Measurements from ENCODE around the gene ZNF749. TPM values are rescaled to one million over a fixed set of nuclear protein-coding genes. Genes with fewer than 3 reads are reported as not detected.
A peak's percentile ranks its signal among the peaks of the same experiment; 100 is the strongest.

Gene ZNF749
- total RNA-seq: 1 to 10 TPM; 7.8 to 9.5 TPM

DNA sequence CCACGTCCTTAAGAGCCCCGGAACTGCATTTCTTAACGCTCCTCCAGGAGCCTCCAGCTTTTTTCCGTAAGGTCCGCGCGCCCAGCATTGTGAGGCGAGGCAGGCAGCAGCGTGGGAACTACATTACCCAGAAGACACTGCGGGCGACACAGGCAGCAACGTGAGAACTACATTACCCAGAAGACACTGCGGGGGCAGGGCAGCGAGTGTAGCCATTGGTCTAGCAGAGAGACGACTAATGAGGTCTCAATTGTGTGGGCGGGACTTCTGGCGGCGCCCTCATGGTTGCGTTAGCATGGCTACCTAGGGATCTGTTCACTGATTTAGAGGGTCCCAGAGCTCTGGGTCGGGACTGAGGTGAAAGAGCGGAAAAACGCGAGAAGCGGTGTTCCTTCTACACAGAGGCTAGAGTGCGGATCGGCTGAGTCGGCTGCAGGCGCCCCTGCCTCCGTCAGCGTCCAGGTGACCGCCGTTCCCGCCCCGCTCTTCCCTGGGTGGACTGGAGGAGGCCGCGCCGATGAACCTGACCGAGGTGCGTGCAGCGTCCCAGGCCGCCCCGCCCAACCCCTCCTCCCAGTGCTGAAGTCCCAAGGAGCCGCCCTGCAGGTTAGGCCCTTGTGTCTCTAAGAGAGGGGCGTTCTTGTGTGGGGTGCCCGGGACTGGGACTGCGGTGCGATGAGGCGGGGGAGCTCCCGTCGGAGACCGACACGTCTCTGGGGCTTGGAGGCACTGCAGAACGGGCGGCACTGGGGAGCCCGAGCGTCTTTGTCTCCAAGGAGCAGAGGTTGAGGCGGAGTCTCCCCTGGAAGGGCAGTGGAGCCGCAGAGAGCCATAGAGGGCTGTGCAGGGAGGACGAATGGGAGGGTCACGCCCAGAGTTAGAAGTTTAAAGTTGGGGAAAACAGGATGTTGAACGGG lies at the start of gene ZNF749:
TSS of gene ZNF749 (plus strand) at position 264 of the 917 bp plus-strand sequence. CDS start at position 518, 254 bp downstream.
- ChIA-PET CTCF (no interaction called here), POLR2A (interaction anchor here (0.5 to 1.7 kb wide), 7 partner anchors 42 to 748 kb away, joined by 3 to 5 read pairs (median 3); partner anchors contain the start of genes TRAPPC2B, ZNF211, ZNF274 and ZNF547)
- peak; percentile 97 for DNase-seq
- Mint-ChIP-seq H3K27ac (peak within 1 kb of the TSS; percentile 60), H3K4me3 (peak within 1 kb of the TSS; percentile 90), H3K9me3 (peaks cover 32% of the 10 kb centered on the region), H3K4me1 (peaks cover 24% of the 10 kb centered on the region), H3K36me3 (ENCODE audit: low read depth) (peaks cover 45% of the 10 kb centered on the region), H3K27me3 (no peaks in the 10 kb centered on the region)

DNA sequence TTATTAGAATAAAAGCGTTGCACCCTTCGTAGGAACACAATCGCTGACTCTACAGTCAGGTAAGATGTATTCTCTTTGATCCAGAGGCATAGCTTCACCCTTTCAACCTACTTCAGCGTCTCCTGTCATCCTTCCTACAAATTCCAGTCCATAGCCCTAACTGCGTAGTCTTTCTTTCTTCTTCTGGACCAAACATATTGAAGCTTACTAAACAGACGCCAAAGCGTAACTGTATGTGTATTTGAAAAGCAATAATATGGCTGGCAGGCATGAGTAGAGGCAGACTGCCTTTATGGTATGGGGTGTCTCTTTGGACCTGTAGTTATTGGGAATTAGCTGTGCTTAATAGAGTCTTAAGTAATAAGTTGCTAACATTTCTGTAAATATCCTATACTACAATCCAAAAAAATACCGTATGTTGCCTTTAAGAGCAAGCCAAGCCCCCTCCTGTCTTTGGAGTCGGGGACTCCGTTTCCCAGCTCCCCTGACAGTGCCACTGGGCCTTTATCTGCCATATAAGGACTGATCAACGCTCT lies 45.9 kb upstream of the ZNF749 start:
- Mint-ChIP-seq H3K4me3 (peak overlapping the region; percentile 98), H3K27ac (peak overlapping the region; percentile 87), H3K36me3 (ENCODE audit: low read depth) (peaks cover 51% of the 10 kb centered on the region), H3K9me3 (peaks cover 38% of the 10 kb centered on the region), H3K4me1 (peaks cover 39% of the 10 kb centered on the region), H3K27me3 (no peaks in the 10 kb centered on the region)
- ChIA-PET POLR2A (interaction anchor here (0.8 to 2.0 kb wide), 12 partner anchors 9 to 794 kb away, joined by 3 to 12 read pairs (median 4); partner anchors contain the start of genes TRAPPC2B, ZNF134, ZNF264 and ZNF417), CTCF (interaction anchor here (1.5 to 1.7 kb wide), 2 partner anchors 22 to 38 kb away, joined by 3 to 5 read pairs; partner anchors contain the start of gene ZNF304)
- no peak for DNase-seq

DNA sequence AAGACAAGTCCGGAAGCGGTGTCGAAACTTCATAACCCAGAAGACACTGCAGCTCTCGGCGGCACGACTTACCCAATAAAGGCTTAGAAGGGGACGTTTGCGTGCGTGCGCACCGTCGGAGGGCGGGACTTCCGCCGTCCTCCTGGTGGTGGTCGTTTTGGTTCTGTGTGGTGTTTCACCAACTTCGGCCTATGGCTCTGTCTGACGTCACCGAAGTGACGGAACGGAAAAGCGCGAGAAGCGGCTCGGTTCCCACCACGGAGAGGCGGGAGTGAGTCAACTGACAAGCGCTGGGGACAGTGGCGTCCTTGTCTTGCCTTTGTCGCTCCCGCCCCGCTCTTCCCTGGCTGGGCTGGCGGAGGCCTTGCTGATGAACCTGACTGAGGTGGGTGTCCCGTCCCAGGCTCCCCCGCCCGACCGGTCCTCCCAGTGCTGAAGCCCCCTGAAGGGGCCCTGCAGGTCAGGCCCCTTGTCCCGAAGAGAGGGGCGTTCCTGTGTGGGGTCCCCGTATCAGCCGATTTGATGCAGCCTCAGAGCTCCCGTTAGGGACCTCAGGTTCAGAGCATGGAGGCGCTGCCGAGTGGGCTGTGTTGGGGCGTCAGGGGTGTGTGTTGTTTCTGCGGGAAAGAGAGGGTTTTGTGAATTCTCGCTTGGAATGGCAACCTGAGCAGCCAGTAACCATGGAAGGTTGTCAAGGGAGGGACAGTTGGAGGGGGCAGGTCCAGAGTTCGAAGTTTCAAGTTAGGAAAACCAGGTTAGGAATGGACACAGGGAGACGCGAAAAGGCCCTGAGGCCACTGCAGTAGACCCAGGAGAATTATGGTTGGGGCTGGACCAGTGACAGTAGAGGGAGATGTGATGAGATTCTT lies 45.2 kb upstream of the ZNF749 start, which contains the start of gene ZNF548:
TSS of gene ZNF548 (plus strand) at position 125 of the 869 bp plus-strand sequence. CDS start at position 371, 246 bp downstream.
- Mint-ChIP-seq H3K9me3 (peaks cover 38% of the 10 kb centered on the region), H3K36me3 (ENCODE audit: low read depth) (peaks cover 58% of the 10 kb centered on the region), H3K27ac (peak within 1 kb of the TSS; percentile 87), H3K27me3 (no peaks in the 10 kb centered on the region), H3K4me3 (peak within 1 kb of the TSS; percentile 98), H3K4me1 (peaks cover 43% of the 10 kb centered on the region)
- POLR2A ChIA-PET: interaction anchor here (0.8 to 2.0 kb wide), 11 partner anchors 9 to 794 kb away, joined by 3 to 12 read pairs (median 4); partner anchors contain the start of genes TRAPPC2B, ZNF264, ZNF417 and ZNF419
- peak; percentile 95 for DNase-seq
- CTCF ChIA-PET: interaction anchor here (1.5 to 1.7 kb wide), 2 partner anchors 22 to 39 kb away, joined by 3 to 5 read pairs; partner anchors contain the start of gene ZNF304

DNA sequence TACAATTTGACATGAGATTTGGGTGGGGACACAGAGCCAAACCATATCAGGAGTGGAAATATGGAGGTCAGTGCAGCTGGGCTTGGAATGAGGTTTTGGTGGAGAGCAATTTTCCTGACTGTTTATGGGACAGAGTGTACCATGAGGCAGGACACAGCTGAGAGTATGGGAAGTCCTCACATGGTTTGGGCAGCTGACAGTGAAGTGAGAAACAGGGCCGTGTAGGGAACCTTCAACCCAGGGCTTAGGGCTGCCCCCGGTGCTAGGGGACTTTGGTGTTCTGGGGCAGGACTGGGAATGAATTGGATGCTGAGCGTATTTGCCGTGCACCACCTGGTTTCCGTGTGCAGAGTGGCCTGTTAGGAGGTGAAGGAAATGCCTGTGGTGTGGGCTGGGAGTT lies 39.4 kb upstream of the ZNF749 start:
- no peak for DNase-seq
- Mint-ChIP-seq H3K27ac (no peak overlapping the region), H3K4me3 (no peak overlapping the region), H3K36me3 (ENCODE audit: low read depth) (peaks cover 90% of the 10 kb centered on the region), H3K9me3 (peaks cover 61% of the 10 kb centered on the region), H3K4me1 (peaks cover 24% of the 10 kb centered on the region), H3K27me3 (no peaks in the 10 kb centered on the region)
- ChIA-PET POLR2A (no interaction called here), CTCF (no interaction called here)

DNA sequence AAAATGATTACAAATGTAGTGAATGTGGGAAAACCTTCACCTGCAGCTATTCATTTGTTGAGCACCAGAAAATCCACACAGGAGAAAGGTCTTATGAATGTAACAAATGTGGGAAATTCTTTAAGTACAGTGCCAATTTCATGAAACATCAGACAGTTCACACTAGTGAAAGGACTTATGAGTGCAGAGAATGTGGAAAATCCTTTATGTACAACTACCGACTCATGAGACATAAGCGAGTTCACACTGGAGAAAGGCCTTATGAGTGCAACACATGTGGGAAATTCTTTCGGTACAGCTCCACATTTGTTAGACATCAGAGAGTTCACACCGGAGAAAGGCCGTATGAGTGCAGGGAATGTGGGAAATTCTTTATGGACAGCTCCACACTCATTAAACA lies 36.3 kb upstream of the ZNF749 start:
- DNase-seq: no peak
- H3K9me3 Mint-ChIP-seq: peaks cover 71% of the 10 kb centered on the region
- H3K27me3 Mint-ChIP-seq: no peaks in the 10 kb centered on the region
- H3K36me3 Mint-ChIP-seq (ENCODE audit: low read depth): peaks cover 82% of the 10 kb centered on the region
- no peak overlapping the region for H3K27ac Mint-ChIP-seq
- H3K4me1 Mint-ChIP-seq: peaks cover 9% of the 10 kb centered on the region
- no peak overlapping the region for H3K4me3 Mint-ChIP-seq
- ChIA-PET POLR2A (interaction anchor here (0.7 kb wide), 1 partner anchor 9 kb away, joined by 3 read pairs; the partner anchor contains the start of gene ZNF548), CTCF (no interaction called here)

DNA sequence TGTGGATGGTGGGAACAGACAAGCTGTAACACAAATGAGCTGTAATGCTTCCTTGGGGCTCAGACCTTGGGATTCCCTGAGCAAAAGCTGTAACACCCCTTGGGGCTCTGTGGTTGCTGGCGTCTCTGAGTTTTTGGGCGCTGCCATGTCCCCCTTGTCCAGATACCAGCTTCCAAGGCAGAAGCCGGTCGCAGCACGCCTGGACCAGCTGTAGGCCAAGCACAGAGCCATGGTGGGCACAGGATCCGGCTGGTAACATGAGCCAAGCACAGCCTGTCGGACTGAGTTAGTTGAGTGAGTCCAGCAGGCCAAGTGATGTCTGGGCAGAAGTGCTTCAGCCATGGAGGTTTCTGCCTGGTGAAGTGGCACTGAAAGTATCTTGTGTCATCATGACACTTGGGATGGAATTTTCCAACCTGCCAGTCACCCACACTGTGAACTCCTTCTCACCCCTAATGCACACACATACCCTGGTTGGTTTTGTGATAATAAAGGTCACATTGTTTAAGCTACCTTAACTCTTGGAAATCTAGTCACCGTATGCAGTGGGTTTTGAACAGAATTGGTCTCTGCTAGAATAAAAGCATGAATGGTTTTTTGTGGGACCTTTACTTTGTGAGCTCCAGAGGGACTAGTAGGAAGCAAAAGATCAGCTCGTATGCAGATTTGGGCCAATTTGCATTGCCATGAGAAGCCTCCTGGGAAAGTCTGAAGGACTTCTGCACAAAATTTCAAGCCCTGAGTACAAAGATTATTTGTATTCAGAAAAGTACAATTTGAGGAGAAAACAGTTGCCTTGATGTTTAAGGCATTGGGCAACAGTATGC lies 31.2 kb upstream of the ZNF749 start:
- H3K9me3 Mint-ChIP-seq: peaks cover 34% of the 10 kb centered on the region
- POLR2A ChIA-PET: no interaction called here
- H3K36me3 Mint-ChIP-seq (ENCODE audit: low read depth): peaks cover 32% of the 10 kb centered on the region
- H3K27me3 Mint-ChIP-seq: no peaks in the 10 kb centered on the region
- H3K4me3 Mint-ChIP-seq: no peak overlapping the region
- DNase-seq: no peak
- no peak overlapping the region for H3K27ac Mint-ChIP-seq
- H3K4me1 Mint-ChIP-seq: peaks cover 4% of the 10 kb centered on the region
- CTCF ChIA-PET: interaction anchor here (0.7 kb wide), 1 partner anchor 36 kb away, joined by 3 read pairs; no protein-coding TSS in a partner anchor

DNA sequence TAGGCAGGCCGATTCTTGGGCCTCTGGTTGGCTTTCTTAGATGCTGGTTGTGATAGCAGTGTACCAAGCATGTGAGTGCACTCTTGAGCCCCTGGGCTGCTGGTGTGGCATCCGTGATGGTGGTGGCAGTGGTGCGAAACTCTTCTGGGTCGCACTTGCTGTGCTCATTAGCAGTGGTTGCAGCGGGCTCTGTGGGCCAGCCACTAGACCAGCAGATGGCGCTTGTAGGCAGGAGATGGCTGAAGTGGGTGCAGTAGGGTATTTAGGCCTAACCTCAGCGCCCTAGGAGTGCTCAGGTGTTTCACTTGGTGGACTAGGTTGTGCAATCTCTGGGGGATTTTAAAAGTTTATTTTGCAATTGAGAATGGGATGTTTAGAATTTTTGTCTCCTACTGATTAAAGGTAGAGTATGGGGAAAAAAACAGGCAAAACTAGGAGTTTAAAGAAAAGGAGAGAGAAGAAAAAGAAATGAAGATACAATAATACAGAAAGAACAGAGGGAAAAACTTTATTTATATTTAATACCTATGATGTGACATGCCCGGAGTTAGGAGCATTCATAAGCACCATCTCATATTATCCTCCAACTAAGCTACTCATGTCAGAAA lies 28.5 kb upstream of the ZNF749 start:
- no peak overlapping the region for H3K27ac Mint-ChIP-seq
- H3K27me3 Mint-ChIP-seq: no peaks in the 10 kb centered on the region
- H3K9me3 Mint-ChIP-seq: peaks cover 15% of the 10 kb centered on the region
- ChIA-PET POLR2A (no interaction called here), CTCF (no interaction called here)
- H3K4me1 Mint-ChIP-seq: peaks cover 18% of the 10 kb centered on the region
- no peak overlapping the region for H3K4me3 Mint-ChIP-seq
- peak; percentile 73 for DNase-seq
- peaks cover 15% of the 10 kb centered on the region for H3K36me3 Mint-ChIP-seq (ENCODE audit: low read depth)

DNA sequence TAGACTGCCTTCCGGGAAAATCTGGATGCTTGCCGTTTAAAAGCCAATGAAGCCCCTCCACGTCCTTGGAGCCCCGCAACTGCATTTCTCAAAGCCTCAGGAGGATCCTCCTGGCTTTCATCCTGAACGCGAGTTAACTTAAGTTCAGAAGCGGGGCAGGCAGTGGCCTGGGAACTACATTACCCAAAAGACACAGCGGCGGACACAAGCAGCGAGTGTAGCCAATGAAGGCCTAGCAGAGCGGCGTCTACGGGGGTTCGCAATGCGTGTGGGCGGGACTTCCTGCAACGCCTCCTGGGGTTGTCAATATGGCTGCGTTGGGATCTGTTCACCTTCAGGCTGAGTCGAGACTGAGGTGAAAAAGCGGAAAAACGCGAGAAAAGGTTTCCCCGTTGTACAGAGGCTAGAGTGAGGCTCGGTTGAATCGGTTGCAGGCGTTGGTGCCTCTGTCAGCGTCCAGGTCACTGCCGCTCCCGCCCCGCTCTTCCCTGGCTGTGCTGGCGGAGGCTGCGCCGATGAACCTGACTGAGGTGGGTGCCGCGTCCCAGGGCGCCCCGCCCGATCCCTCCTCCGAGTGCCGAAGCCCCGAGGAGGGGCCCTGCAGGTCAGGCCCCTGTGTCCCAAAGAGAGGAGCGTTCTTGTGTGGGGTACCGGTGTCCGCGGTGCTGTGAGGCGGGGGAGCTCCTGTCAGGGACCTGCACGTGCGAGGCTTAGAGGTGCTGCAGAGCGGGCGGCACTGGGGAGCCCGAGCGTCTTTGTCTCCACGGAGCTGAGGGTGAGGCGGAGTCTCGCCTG lies 24.1 kb upstream of the ZNF749 start, which contains the start of gene ZNF17:
TSS of gene ZNF17 (plus strand) at position 285 of the 795 bp plus-strand sequence. CDS start 2,455 bp downstream, outside the sequence.
- Mint-ChIP-seq H3K4me3 (peak within 1 kb of the TSS; percentile 94), H3K27me3 (no peaks in the 10 kb centered on the region), H3K9me3 (peaks cover 17% of the 10 kb centered on the region), H3K27ac (peak within 1 kb of the TSS; percentile 79), H3K36me3 (ENCODE audit: low read depth) (peaks cover 35% of the 10 kb centered on the region), H3K4me1 (peaks cover 27% of the 10 kb centered on the region)
- DNase-seq: peak; percentile 93
- ChIA-PET POLR2A (no interaction called here), CTCF (interaction anchor here (0.6 kb wide), 1 partner anchor 130 kb away, joined by 3 read pairs; no protein-coding TSS in a partner anchor)

DNA sequence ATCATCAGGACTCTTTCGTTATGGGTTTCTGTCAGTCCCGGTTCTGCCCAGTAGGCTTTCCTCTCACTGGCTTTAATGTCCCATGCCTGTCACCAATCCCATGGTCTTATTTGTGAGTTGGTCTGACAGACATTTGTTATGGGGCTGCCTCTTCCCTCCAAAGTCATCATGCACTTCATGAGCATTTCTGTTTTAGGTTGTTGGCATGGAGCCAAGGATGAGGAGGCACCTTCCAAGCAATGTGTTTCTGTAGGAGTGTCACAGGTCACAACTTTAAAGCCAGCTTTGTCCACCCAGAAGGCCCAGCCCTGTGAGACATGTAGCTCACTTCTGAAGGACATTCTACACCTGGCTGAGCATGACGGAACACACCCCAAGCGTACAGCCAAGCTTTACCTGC lies 15.7 kb upstream of the ZNF749 start:
- POLR2A ChIA-PET: interaction anchor here (1.3 kb wide), 1 partner anchor 228 kb away, joined by 3 read pairs; no protein-coding TSS in a partner anchor
- Mint-ChIP-seq H3K27me3 (no peaks in the 10 kb centered on the region), H3K27ac (no peak overlapping the region), H3K36me3 (ENCODE audit: low read depth) (peaks cover 73% of the 10 kb centered on the region), H3K4me1 (peaks cover 1% of the 10 kb centered on the region), H3K9me3 (peaks cover 70% of the 10 kb centered on the region), H3K4me3 (no peak overlapping the region)
- no peak for DNase-seq
- CTCF ChIA-PET: no interaction called here

DNA sequence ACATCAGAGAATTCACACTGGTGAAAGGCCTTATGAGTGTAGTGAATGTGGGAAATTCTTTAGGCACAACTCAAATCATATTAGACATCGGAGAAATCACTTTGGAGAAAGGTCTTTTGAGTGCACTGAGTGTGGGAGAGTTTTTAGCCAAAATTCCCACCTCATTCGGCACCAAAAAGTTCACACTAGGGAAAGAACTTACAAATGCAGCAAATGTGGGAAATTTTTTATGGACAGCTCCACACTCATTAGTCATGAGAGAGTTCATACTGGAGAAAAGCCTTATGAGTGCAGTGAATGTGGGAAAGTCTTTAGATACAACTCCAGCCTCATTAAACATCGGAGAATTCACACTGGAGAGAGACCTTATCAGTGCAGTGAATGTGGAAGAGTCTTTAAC lies 14.1 kb upstream of the ZNF749 start:
- DNase-seq: no peak
- Mint-ChIP-seq H3K9me3 (peaks cover 61% of the 10 kb centered on the region), H3K27ac (no peak overlapping the region), H3K4me1 (no peaks in the 10 kb centered on the region), H3K4me3 (no peak overlapping the region), H3K36me3 (ENCODE audit: low read depth) (peaks cover 57% of the 10 kb centered on the region), H3K27me3 (no peaks in the 10 kb centered on the region)
- CTCF ChIA-PET: no interaction called here
- POLR2A ChIA-PET: no interaction called here

Data from activated CD4-positive, alpha-beta memory T cell treated with anti-CD3 and anti-CD28 coated beads, Interleukin-2, amount 10 ng/mL, durations not matched to agents 7 days and 5 days (primary cell).